ENCODE measurements around the gene FOXP1. TPM values are rescaled to one million over a fixed set of nuclear protein-coding genes. Genes with fewer than 3 reads are reported as not detected.

The FOXP1 gene
- total RNA-seq, 1 donor from 2014 or later, result 113 TPM

GRCh38 chr3:71489315-71489761, 94.2 kb downstream of the FOXP1 start:
- no peak overlapping the region for H3K27ac Mint-ChIP-seq
- TF ChIP-seq CTCF (conservative IDR thresholded peaks at IDR 0.05), result no peak
- peaks cover 7% of the 10 kb centered on the region for H3K9me3 Mint-ChIP-seq
- peaks cover 32% of the 10 kb centered on the region for H3K36me3 Mint-ChIP-seq
- no peak overlapping the region for H3K4me3 Mint-ChIP-seq
- no peak for DNase-seq (ENCODE audit: extremely low spot score, unreplicated experiment)
- H3K27me3 Mint-ChIP-seq, result no peaks in the 10 kb centered on the region
- peaks cover 5% of the 10 kb centered on the region for H3K4me1 Mint-ChIP-seq (ENCODE audit: unreplicated experiment)

GRCh38 chr3:71488882-71489281, 94.6 kb downstream of the FOXP1 start:
- H3K27ac Mint-ChIP-seq, result no peak overlapping the region

GRCh38 chr3:71488391-71488809, 95.1 kb downstream of the FOXP1 start:
- no peak for TF ChIP-seq CTCF (conservative IDR thresholded peaks at IDR 0.05)
- Mint-ChIP-seq H3K4me3 (no peak overlapping the region), H3K27me3 (no peaks in the 10 kb centered on the region), H3K4me1 (ENCODE audit: unreplicated experiment) (peaks cover 5% of the 10 kb centered on the region), H3K9me3 (peaks cover 7% of the 10 kb centered on the region), H3K36me3 (peaks cover 31% of the 10 kb centered on the region), H3K27ac (no peak overlapping the region)
- DNase-seq (ENCODE audit: extremely low spot score, unreplicated experiment), result no peak

More at GRCh38 chr3:71488882-71489281, 94.6 kb downstream of the FOXP1 start:
- DNase-seq (ENCODE audit: extremely low spot score, unreplicated experiment), result no peak
- Mint-ChIP-seq H3K4me3 (no peak overlapping the region), H3K9me3 (peaks cover 7% of the 10 kb centered on the region), H3K4me1 (ENCODE audit: unreplicated experiment) (peaks cover 5% of the 10 kb centered on the region), H3K27me3 (no peaks in the 10 kb centered on the region), H3K36me3 (peaks cover 32% of the 10 kb centered on the region)
- TF ChIP-seq CTCF (conservative IDR thresholded peaks at IDR 0.05), result no peak

GRCh38 chr3:71487418-71487817, 96.1 kb downstream of the FOXP1 start:
- Mint-ChIP-seq H3K27me3 (no peaks in the 10 kb centered on the region), H3K4me3 (no peak overlapping the region), H3K36me3 (peaks cover 26% of the 10 kb centered on the region), H3K4me1 (ENCODE audit: unreplicated experiment) (peaks cover 5% of the 10 kb centered on the region), H3K9me3 (peaks cover 5% of the 10 kb centered on the region), H3K27ac (no peak overlapping the region)
- no peak for TF ChIP-seq CTCF (conservative IDR thresholded peaks at IDR 0.05)
- no peak for DNase-seq (ENCODE audit: extremely low spot score, unreplicated experiment)

GRCh38 chr3:71486831-71487230, 96.7 kb downstream of the FOXP1 start:
- TF ChIP-seq CTCF (conservative IDR thresholded peaks at IDR 0.05), result no peak
- Mint-ChIP-seq H3K27me3 (no peaks in the 10 kb centered on the region), H3K36me3 (peaks cover 23% of the 10 kb centered on the region), H3K27ac (no peak overlapping the region), H3K4me3 (no peak overlapping the region), H3K9me3 (peaks cover 4% of the 10 kb centered on the region), H3K4me1 (ENCODE audit: unreplicated experiment) (peaks cover 5% of the 10 kb centered on the region)
- no peak for DNase-seq (ENCODE audit: extremely low spot score, unreplicated experiment)

GRCh38 chr3:71485896-71486295, 97.6 kb downstream of the FOXP1 start:
- no peak for TF ChIP-seq CTCF (conservative IDR thresholded peaks at IDR 0.05)
- Mint-ChIP-seq H3K4me1 (ENCODE audit: unreplicated experiment) (peaks cover 5% of the 10 kb centered on the region), H3K27me3 (no peaks in the 10 kb centered on the region), H3K4me3 (no peak overlapping the region), H3K36me3 (peaks cover 17% of the 10 kb centered on the region), H3K27ac (no peak overlapping the region), H3K9me3 (peaks cover 4% of the 10 kb centered on the region)
- no peak for DNase-seq (ENCODE audit: extremely low spot score, unreplicated experiment)

Measured in type B pancreatic cell (in vitro differentiated cells).